ENCODE measurements around the gene PLA2G4B.

The PLA2G4B gene

GRCh38 chr15:41850482-41851166, 12.0 kb downstream of the PLA2G4B start:
- no peak for DNase-seq (ENCODE audit: low read depth in 1 of 2, low spot score in 1 of 2)

- no peak for DNase-seq (ENCODE audit: low read depth in 1 of 2, low spot score in 1 of 2)
Observed at GRCh38 chr15:41851167-41851523, 12.5 kb downstream of the PLA2G4B start.

- no peak for DNase-seq (ENCODE audit: low read depth in 1 of 2, low spot score in 1 of 2)
Observed at GRCh38 chr15:41851755-41852370, 13.2 kb downstream of the PLA2G4B start.

- no peak for DNase-seq (ENCODE audit: low read depth in 1 of 2, low spot score in 1 of 2)
Observed at GRCh38 chr15:41852736-41853590, 14.3 kb downstream of the PLA2G4B start.

GRCh38 chr15:41853831-41854230, 15.2 kb downstream of the PLA2G4B start:
- DNase-seq (ENCODE audit: low read depth in 1 of 2, low spot score in 1 of 2), result no peak

- no peak for DNase-seq (ENCODE audit: low read depth in 1 of 2, low spot score in 1 of 2)
Observed at GRCh38 chr15:41854443-41854842, 15.8 kb downstream of the PLA2G4B start.

GRCh38 chr15:41855261-41855961, 16.8 kb downstream of the PLA2G4B start:
- no peak for DNase-seq (ENCODE audit: low read depth in 1 of 2, low spot score in 1 of 2)

GRCh38 chr15:41856262-41856661, 17.6 kb downstream of the PLA2G4B start:
- DNase-seq (ENCODE audit: low read depth in 1 of 2, low spot score in 1 of 2), result no peak

GRCh38 chr15:41856716-41857115, 18.1 kb downstream of the PLA2G4B start:
- no peak for DNase-seq (ENCODE audit: low read depth in 1 of 2, low spot score in 1 of 2)

- DNase-seq (ENCODE audit: low read depth in 1 of 2, low spot score in 1 of 2), result no peak
Observed at GRCh38 chr15:41857316-41857715, 18.7 kb downstream of the PLA2G4B start.

- no peak for DNase-seq (ENCODE audit: low read depth in 1 of 2, low spot score in 1 of 2)
Observed at GRCh38 chr15:41858756-41859155, 20.1 kb downstream of the PLA2G4B start.

GRCh38 chr15:41860049-41860828, 21.6 kb downstream of the PLA2G4B start:
- DNase-seq (ENCODE audit: low read depth in 1 of 2, low spot score in 1 of 2), result no peak

GRCh38 chr15:41861736-41862356, 23.2 kb downstream of the PLA2G4B start:
- no peak for DNase-seq (ENCODE audit: low read depth in 1 of 2, low spot score in 1 of 2)

GRCh38 chr15:41862515-41863116, 24.0 kb downstream of the PLA2G4B start:
- DNase-seq (ENCODE audit: low read depth in 1 of 2, low spot score in 1 of 2), result no peak

- no peak for DNase-seq (ENCODE audit: low read depth in 1 of 2, low spot score in 1 of 2)
Observed at GRCh38 chr15:41865490-41866055, 26.9 kb downstream of the PLA2G4B start.

- no peak for DNase-seq (ENCODE audit: low read depth in 1 of 2, low spot score in 1 of 2)
Observed at GRCh38 chr15:41866263-41866703, 27.6 kb downstream of the PLA2G4B start.

- DNase-seq (ENCODE audit: low read depth in 1 of 2, low spot score in 1 of 2), result no peak
Observed at GRCh38 chr15:41866872-41867579, 28.4 kb downstream of the PLA2G4B start.

- no peak for DNase-seq (ENCODE audit: low read depth in 1 of 2, low spot score in 1 of 2)
Observed at GRCh38 chr15:41868321-41868720, 29.7 kb downstream of the PLA2G4B start.
